GM18867 (cell line): ENCODE results near the gene FHIP1A.
"Not testable (repeated sequence)": the region's sequence is repeated elsewhere in the genome, so short reads cannot be mapped to it uniquely, and the experiment has no call there.

Source experiments
- ATAC-seq: cut with Tn5 transposase; IDR thresholded peaks from one replicate; pipeline ENCODE4 v1.9.1; 2021; ENCODE audit warnings: mild to moderate bottlenecking, moderate library complexity; ENCODE audit not compliant: unreplicated experiment

FHIP1A gene

GRCh38 chr4:151408630-151409469 lies at the start of gene FHIP1A:
Gene FHIP1A (plus strand): TSS chr4:151409176. CDS start chr4:151566260, 157,084 bp downstream.
- ATAC-seq = peak; percentile 88

- ATAC-seq = no peak
Observed at GRCh38 chr4:151359576-151359975, 49.4 kb upstream of the FHIP1A start.

GRCh38 chr4:151361126-151361525 lies 47.9 kb upstream of the FHIP1A start:
- no peak for ATAC-seq

- no peak for ATAC-seq
Observed at GRCh38 chr4:151361966-151362365, 47.0 kb upstream of the FHIP1A start.

GRCh38 chr4:151362404-151363164 lies 46.4 kb upstream of the FHIP1A start:
- peak; percentile 99 for ATAC-seq

- no peak for ATAC-seq
Observed at GRCh38 chr4:151376540-151376939, 32.4 kb upstream of the FHIP1A start.

- ATAC-seq = no peak
Observed at GRCh38 chr4:151389311-151389710, 19.7 kb upstream of the FHIP1A start.

- ATAC-seq = not testable (repeated sequence)
Observed at GRCh38 chr4:151389799-151390198, 19.2 kb upstream of the FHIP1A start.

GRCh38 chr4:151395873-151396272 lies 13.1 kb upstream of the FHIP1A start:
- ATAC-seq = no peak

- ATAC-seq = no peak
Observed at GRCh38 chr4:151400343-151400742, 8.6 kb upstream of the FHIP1A start.

GRCh38 chr4:151401739-151402138 lies 7.2 kb upstream of the FHIP1A start:
- no peak for ATAC-seq

- no peak for ATAC-seq
Observed at GRCh38 chr4:151402145-151402865, 6.7 kb upstream of the FHIP1A start.

- ATAC-seq = no peak
Observed at GRCh38 chr4:151403656-151404055, 5.3 kb upstream of the FHIP1A start.

GRCh38 chr4:151404802-151405201 lies 4.2 kb upstream of the FHIP1A start:
- not testable (repeated sequence) for ATAC-seq

- ATAC-seq = no peak
Observed at GRCh38 chr4:151407018-151407417, 2.0 kb upstream of the FHIP1A start.

GRCh38 chr4:151407466-151408379 lies 1.3 kb upstream of the FHIP1A start:
- peak; percentile 79 for ATAC-seq

GRCh38 chr4:151408380-151408629 lies 671 bp upstream of the FHIP1A start:
- no peak for ATAC-seq

GRCh38 chr4:151409470-151410313 lies 716 bp downstream of the FHIP1A start:
- no peak for ATAC-seq

GRCh38 chr4:151415978-151416377 lies 7.0 kb downstream of the FHIP1A start:
- no peak for ATAC-seq

GRCh38 chr4:151417164-151417571 lies 8.2 kb downstream of the FHIP1A start:
- ATAC-seq = no peak
